ES-I3 (cell line): ENCODE results near the gene MRGPRX2.

ENCODE experiments used
- H3K36me3 ChIP-seq: 2 replicates; pipeline ENCODE4 v1.6.1; 2013; ENCODE audit warnings: mild to moderate bottlenecking, low read length, control low read depth, moderate library complexity; ENCODE audit not compliant: insufficient read depth
- H3K4me1 ChIP-seq: 2 replicates; pipeline ENCODE4 v1.6.1; 2013; ENCODE audit warnings: mild to moderate bottlenecking, control low read depth, low read length; ENCODE audit not compliant: insufficient read depth
- H3K9ac ChIP-seq: 2 replicates; pipeline ENCODE4 v1.6.1; 2013; ENCODE audit warnings: low read depth, mild to moderate bottlenecking, low read length, moderate library complexity
- H3K9me3 ChIP-seq: 2 replicates; pipeline ENCODE4 v1.6.1; 2013; ENCODE audit warnings: mild to moderate bottlenecking, low read length, moderate library complexity; ENCODE audit not compliant: control insufficient read depth, insufficient read depth

Gene MRGPRX2

DNA sequence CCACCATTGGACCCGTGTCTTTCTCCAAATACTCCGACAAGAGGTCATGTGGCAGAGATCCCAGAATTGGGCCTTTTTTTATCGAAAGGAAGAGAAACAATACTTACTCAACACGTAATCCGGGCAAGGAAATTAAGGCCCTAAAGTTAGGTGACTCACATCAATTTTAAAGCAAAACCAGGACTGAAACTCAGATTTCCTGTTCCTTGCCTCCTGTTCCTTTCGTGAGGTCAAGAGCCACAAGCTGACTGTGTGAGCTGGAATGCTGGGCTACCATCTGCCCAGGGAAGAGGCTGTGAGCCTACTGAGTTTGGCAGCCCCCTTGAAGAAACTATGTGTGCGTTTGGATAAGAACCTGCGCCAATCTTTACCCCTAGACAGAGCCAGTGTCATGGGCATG lies 27.1 kb upstream of the MRGPRX2 start:
- no peaks in the 10 kb centered on the region for H3K9me3 ChIP-seq
- H3K9ac ChIP-seq = no peak overlapping the region
- H3K4me1 ChIP-seq = no peaks in the 10 kb centered on the region
- no peaks in the 10 kb centered on the region for H3K36me3 ChIP-seq

DNA sequence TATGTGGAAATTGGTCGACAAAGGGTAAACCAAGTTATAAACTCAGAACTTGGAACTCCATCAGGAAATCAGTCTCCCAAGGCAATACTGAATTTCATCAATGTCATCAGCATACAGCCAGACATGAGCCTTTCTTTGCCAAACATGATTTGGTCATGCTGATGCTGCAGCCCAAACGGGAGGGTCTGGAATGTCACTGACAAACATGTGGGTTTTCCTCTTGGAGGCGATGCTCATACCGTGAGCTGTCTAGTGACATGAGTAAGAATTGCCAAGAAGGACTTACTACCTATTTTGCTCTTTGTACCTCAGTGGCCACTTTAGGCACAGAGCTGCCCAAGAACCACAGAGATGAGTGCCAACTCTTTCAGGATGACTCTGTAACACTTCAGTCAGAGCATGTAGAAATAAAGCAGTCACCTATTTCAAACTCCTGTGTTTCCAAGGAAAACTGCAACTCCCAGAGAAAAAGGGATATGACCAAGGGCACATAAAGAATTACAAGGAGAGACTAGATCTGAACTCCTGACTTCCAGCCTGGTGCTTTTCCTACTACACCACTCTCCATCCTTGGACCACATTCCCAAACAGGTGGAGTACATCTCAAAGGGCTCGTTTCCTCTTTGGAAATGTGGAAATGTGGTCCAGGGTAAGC lies 24.3 kb upstream of the MRGPRX2 start:
- H3K4me1 ChIP-seq = no peaks in the 10 kb centered on the region
- H3K9me3 ChIP-seq = no peaks in the 10 kb centered on the region
- H3K9ac ChIP-seq = no peak overlapping the region
- no peaks in the 10 kb centered on the region for H3K36me3 ChIP-seq

DNA sequence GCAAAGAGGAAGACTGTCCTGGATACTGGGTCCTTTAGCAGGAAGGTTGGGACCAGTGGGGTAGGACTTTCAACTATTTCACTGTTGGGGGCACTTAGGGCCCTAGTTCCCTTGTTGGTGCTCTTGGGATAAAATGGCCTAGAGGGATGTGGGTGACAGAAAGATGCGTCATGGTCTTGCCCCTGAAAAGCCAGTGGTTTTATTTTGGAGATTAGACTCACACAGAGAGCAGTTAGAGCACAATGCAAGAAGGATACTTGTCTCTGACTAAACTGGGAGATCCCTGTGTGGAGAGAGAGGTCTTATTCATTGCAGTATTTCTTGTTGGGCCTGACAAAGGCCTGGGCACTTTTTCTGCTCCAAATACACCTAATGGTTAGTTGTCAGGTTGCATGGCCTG lies 22.6 kb upstream of the MRGPRX2 start:
- no peaks in the 10 kb centered on the region for H3K9me3 ChIP-seq
- H3K9ac ChIP-seq = no peak overlapping the region
- H3K36me3 ChIP-seq = no peaks in the 10 kb centered on the region
- no peaks in the 10 kb centered on the region for H3K4me1 ChIP-seq

DNA sequence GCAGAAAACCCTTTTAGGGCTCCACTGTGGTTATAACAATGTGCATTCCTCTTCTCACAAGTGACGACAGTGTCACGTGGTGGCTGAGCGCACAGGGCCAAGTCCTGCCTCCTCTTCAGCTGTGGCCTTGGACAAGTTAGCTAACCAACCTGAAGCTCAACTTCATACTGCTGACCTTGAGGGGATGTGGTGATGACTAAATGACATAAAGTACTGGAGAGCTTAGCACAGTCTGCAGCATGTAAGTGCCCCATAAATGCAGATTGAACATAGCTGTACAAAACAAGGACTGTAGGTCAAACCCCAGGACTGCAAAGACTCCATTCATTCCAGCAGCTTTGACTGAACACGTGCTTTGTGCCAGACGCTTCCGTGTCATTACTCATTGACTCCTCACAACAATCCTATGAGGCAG lies 20.1 kb upstream of the MRGPRX2 start:
- Histone ChIP-seq H3K4me1 (no peaks in the 10 kb centered on the region), H3K36me3 (no peaks in the 10 kb centered on the region), H3K9ac (no peak overlapping the region), H3K9me3 (no peaks in the 10 kb centered on the region)

DNA sequence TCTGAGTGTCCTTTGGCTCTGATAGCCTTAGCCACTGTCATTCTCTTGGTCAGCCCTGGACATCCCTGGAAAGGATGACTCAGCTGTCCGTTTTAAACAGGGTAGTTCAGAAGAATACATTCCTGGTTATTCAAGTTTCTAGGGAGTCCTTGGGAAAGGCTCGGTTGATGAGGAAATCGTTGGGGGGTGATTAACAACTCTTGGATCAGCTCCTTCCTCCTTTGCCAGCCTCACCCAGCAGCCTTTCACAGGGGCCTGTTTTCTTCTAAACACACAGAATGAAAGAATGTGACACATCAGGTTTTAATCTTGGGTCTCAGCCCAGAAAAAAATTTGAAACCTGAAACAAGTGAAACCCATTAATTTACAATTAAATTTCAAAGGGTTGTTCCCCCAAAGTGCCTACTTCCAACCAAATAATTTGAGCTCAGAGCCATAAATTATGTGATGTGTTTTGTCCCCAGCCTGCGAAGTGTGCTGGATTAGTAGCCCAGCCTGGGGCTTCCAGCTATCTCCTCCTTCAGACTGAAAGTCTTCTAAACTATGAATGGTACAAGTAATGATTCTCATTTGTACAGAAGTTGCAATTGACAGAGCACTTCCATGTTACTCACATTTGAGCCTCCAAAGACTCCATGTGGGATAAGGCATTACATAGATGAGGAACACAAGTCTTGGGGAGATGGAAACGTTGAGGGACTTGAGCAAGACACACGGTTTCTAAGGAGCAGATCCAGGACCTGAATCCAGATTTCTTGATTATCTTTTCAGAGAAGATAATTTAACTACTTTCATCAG lies 19.3 kb upstream of the MRGPRX2 start:
- no peak overlapping the region for H3K9ac ChIP-seq
- no peaks in the 10 kb centered on the region for H3K4me1 ChIP-seq
- H3K36me3 ChIP-seq = no peaks in the 10 kb centered on the region
- no peaks in the 10 kb centered on the region for H3K9me3 ChIP-seq

DNA sequence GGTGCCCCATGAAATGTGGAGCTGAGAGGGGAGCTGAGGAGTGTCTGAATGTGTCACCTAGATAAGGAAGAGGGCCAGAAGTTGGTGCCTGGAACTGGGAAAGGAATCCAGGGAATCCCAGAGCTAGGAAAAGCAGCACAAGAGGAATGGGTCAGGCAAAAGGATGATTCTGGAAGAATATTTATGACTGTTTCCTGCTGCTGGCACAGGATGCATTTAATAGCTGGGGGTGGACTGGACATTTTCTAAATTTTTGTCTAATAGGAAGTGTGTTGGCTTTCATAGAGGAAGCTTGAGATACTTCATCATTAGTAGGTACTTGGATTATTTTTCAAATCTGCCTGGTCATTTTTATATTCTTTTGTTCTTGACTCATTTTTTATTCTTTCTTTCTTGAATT lies 17.4 kb upstream of the MRGPRX2 start:
- Histone ChIP-seq H3K9ac (no peak overlapping the region), H3K36me3 (no peaks in the 10 kb centered on the region), H3K4me1 (peaks cover 15% of the 10 kb centered on the region), H3K9me3 (no peaks in the 10 kb centered on the region)

DNA sequence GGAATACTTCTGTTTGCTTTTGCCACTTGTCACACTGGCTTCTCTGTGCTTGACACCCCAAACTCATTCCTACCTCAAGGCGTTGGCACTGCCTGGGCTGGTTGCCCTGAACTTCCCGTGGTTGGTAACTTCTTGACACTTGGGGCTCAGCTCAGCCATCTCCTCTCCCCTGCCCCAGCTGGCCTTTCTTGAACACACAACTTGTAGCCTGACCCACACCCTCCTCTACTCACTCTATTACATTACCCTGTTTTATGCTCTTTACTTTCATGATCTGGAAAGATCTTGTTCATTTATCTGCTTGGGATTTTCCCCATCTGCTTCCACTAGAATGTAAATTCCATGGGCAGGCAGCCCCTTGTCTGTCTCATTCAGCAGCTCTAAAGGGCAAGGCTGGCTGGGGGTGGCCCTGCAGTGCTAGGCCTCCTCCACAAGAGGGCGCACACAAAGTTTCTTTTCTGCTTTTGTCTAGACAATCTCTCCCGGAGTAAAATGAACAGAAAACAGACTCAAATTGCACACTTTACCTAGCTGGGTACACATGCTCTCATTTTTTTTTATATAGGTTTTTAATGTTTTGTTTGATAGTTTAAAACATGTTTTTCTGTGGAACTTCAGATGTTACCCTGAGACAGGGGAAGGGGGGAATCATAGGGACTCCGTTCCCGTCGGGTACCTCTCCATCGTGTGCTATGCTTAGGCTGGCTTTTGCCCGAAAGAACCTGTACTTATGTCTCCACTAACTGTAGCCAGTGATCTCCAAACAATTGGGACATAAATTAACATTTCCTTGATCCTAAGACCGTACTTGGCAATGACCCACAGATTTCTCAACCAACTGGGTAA lies 16.4 kb upstream of the MRGPRX2 start:
- Histone ChIP-seq H3K4me1 (peaks cover 15% of the 10 kb centered on the region), H3K36me3 (no peaks in the 10 kb centered on the region), H3K9ac (no peak overlapping the region), H3K9me3 (no peaks in the 10 kb centered on the region)

DNA sequence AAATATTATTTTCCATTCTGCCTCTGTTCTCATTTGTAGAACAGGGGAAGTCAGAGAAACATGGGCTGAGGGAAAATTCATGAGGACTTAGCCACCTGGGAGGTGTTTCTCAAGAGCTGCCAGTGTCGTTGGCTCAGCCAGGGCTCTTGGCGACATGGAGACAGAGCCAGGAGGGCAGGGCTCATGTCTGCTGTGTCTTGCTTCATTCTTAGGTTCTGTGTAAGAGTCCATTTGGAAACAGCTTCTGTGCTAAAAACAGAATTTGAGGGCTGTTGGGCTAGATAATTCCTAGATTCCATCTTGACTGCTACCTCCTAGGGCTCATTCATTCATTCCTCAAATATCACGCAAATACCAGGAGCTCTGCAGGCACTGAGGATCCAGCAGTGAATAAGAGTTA lies 15.1 kb upstream of the MRGPRX2 start:
- no peak overlapping the region for H3K9ac ChIP-seq
- no peaks in the 10 kb centered on the region for H3K9me3 ChIP-seq
- no peaks in the 10 kb centered on the region for H3K36me3 ChIP-seq
- H3K4me1 ChIP-seq = peaks cover 15% of the 10 kb centered on the region

DNA sequence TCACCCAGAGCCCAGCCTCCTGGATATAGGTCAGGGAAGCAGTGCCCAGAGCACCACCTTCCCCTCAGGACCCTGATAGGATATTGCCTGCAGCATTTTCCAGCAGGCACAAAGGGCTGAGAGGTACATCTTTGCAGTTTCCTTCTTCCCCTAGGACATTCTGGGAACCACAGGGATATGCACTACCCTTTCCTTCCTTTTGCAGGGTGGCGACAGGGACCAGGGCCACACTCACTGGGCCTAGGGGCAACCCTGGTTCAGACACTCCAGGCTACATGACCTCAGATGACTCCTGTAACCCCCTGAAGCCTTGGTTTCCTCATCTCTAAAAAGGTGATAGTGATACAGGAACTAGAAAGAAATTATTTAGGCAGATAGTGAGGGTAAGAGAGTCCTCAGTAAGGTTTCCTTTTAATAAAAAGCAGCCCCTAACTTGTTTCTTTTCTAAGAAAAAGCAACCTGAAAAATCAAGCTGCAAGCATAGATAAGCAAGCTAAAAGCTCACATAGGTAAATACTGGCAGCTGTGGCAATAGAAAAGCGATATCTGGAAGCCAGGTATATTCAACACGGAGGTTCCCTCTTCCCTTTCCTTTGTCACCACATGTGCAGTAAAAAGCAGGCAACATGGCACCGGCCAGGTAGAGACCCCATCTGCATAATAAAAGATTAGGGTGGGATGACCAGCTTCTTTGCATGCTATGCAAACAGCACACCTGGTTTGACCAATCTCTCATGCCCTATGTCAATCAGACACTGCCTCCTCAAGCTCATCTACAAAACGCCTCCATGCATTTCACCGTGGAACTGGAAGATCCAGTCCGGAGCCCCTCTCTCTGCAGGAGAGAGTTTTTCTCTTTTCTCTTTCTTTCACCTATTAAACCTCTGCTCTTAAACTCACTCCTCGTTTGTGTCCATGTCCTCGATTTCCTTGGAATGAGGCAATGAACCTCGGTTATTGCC lies 13.2 kb upstream of the MRGPRX2 start:
- Histone ChIP-seq H3K9ac (no peak overlapping the region), H3K9me3 (no peaks in the 10 kb centered on the region), H3K4me1 (peaks cover 15% of the 10 kb centered on the region), H3K36me3 (no peaks in the 10 kb centered on the region)

DNA sequence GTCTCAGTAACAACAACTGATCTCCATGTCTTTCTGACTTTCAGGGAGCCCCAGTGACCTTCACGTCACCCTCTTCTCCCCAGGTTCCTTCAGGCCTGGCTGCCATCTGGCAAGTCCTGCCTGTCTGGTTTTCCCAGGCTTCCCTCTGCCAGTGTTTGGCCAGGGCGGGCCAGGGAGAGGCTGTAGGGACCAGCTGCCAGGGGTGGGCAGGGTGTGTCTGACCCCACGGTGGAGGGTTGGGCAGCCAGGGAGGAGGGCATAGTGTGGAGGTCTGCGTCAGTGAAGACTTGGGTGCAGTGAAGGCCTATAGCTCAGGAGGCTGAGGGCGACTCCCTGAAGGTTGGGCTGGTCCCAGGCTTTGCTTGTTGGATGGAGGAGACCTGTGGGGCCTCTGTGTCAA lies 11.9 kb upstream of the MRGPRX2 start:
- no peaks in the 10 kb centered on the region for H3K36me3 ChIP-seq
- no peak overlapping the region for H3K9ac ChIP-seq
- no peaks in the 10 kb centered on the region for H3K9me3 ChIP-seq
- peaks cover 15% of the 10 kb centered on the region for H3K4me1 ChIP-seq

DNA sequence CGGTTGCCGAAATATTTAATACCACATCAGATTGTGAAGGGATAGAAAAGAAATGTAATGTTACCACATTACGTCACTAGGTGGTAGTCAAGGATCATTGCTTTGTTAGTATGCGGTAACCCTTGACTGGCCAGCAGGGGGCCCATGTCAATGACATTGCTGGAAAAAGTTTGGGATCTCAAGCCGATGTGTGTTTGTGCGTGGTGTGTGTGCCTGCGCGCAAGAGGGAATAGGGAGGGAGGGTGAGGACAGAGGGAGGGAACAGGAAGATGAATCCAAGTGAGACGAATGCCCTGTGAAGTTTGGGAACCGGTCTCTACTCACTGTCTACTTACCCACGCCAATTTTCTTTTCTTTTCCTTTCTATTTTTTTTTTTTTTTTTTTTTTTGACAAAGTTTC lies 10.7 kb upstream of the MRGPRX2 start:
- Histone ChIP-seq H3K36me3 (no peaks in the 10 kb centered on the region), H3K9ac (no peak overlapping the region), H3K4me1 (peaks cover 15% of the 10 kb centered on the region), H3K9me3 (no peaks in the 10 kb centered on the region)

DNA sequence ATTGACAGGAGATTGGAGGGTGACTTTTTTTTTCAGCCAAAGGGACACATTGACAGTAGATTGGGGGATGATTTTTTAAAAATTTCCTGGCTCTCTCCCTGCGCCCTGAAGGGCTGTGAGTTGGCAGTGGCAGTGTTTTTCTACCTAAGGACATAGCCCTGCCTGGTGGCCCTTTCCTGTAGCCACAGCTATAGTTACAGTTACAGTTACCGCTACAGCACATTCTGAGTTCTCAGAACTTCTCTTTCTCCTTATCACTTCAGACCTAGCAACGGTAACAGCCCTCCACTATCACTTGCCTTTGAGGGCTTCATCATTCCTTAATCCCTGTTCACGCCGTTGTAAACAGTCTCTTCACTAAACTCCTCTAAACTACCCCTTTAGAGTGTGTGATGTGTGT lies 684 bp downstream of the MRGPRX2 start:
- H3K9me3 ChIP-seq = no peaks in the 10 kb centered on the region
- H3K36me3 ChIP-seq = no peaks in the 10 kb centered on the region

DNA sequence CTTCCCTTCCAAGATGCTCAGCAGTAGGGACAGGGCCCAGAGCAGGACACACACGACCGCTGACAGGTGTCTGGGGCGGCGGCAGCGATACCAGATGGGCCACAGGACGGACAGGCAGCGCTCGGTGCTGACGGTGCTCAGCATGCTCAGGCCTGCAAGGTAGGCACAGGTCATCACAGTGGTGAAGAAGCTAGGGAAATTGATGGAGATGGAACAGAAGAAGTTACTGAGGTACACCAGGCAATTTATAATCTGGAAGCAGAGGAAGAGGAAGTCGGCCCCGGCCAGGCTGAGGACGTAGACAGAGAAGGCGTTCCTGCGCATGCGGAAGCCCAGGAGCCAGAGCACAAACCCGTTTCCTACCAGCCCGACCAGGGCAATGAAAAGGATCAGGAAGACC lies 4.6 kb downstream of the MRGPRX2 start:
- Histone ChIP-seq H3K36me3 (no peaks in the 10 kb centered on the region), H3K4me1 (no peaks in the 10 kb centered on the region), H3K9ac (no peak overlapping the region), H3K9me3 (no peaks in the 10 kb centered on the region)

More for the DNA sequence above, 684 bp downstream of the MRGPRX2 start:
- no peaks in the 10 kb centered on the region for H3K4me1 ChIP-seq
- no peak overlapping the region for H3K9ac ChIP-seq

DNA sequence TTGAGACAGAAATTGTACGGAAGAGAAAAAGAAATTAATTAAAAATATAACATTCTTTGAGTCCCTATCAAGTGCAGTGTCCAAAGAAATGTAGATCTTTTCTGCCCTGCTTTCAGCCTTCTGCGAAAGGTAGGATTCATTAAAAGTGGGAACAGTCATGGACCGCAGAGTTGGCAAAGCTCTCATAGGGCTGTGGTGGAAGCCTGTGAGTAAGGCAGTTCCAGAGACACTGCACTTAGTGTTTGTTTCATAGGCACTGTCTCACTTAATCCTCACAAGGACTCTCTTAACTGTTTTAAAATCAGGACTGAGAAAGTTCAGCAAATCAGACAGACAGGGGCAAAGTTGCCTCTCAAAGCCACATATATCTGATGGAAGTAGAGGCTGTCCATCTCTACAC lies 5.5 kb downstream of the MRGPRX2 start:
- no peak overlapping the region for H3K9ac ChIP-seq
- no peaks in the 10 kb centered on the region for H3K36me3 ChIP-seq
- no peaks in the 10 kb centered on the region for H3K4me1 ChIP-seq
- no peaks in the 10 kb centered on the region for H3K9me3 ChIP-seq
